Skeletal muscle tissue (tissue), 4 donors: ENCODE data around the gene MBOAT1. TPM values are rescaled to one million over a fixed set of nuclear protein-coding genes. Genes with fewer than 3 reads are reported as not detected.

Experiments
- H3K27ac ChIP-seq: one replicate; pipeline ENCODE4 v1.7.0; 2013; ENCODE audit warnings: mild to moderate bottlenecking, low read depth, low read length, inconsistent platforms
- H3K27me3 ChIP-seq, 3 donors: one replicate each; pipeline ENCODE4 v1.7.0; 2013; ENCODE audit warnings: low read length in 3 of 3; ENCODE audit not compliant: control insufficient read depth in 3 of 3, insufficient read depth in 3 of 3
- H3K36me3 ChIP-seq, 3 donors: one replicate each; pipeline ENCODE4 v1.7.0; 2013; ENCODE audit warnings: low read length in 3 of 3; ENCODE audit not compliant: control insufficient read depth in 3 of 3, insufficient read depth in 3 of 3
- H3K4me1 ChIP-seq, 3 donors: one replicate each; pipeline ENCODE4 v1.7.0; 2013; ENCODE audit warnings: low read length in 3 of 3, mild to moderate bottlenecking in 3 of 3; ENCODE audit not compliant: control insufficient read depth in 3 of 3, insufficient read depth in 3 of 3
- H3K4me3 ChIP-seq, 3 donors: one replicate each; pipeline ENCODE4 v1.7.0; 2013; ENCODE audit warnings: low read length in 3 of 3
- H3K9ac ChIP-seq, 3 donors: one replicate each; pipeline ENCODE4 v1.7.0; 2013; ENCODE audit warnings: low read length in 3 of 3, mild to moderate bottlenecking in 3 of 3, moderate library complexity in 2 of 3, low read depth in 1 of 3
- H3K9me3 ChIP-seq, 3 donors: one replicate each; pipeline ENCODE4 v1.7.0; 2013; ENCODE audit warnings: low read length in 3 of 3; ENCODE audit not compliant: control insufficient read depth in 3 of 3
- total RNA-seq: library from RNA; depleted of rRNA; stranded (reverse); fragments of >200 nt; gene quantifications from one replicate; pipeline ENCODE4 v1.2.3, GENCODE V29; 2014
- donor health status: Osteomylitis.

MBOAT1 gene
- total RNA-seq, 1 donor from 2014 or later = 8.9 TPM

DNA sequence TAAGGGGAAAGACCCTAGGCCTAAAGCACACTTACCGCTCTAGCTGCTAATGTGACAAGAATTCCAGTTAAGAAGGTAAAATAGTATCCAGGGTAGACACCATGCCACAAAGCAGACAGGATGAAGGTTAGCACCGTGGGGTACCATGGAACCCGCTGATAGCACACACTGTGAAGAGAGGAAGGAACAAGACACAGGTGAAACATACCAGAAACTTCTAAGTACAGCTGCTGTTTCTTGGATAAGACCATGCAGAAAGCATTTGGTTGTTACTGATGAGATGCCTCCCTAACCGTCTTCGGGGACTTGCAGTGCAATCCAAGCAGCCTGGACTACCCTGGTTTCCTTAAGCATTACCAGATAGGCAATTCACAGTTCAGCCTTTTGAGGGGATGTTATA lies 99.4 kb downstream of the MBOAT1 start:
- H3K27ac ChIP-seq = no peak overlapping the region
- peaks cover 3 to 14% (median 5%) of the 10 kb centered on the region in 3 donors for H3K36me3 ChIP-seq
- peaks cover 0 to 10% (median 0%) of the 10 kb centered on the region in 3 donors for H3K4me1 ChIP-seq
- H3K9me3 ChIP-seq = no peaks in the 10 kb centered on the region
- H3K4me3 ChIP-seq = no peak overlapping the region
- H3K27me3 ChIP-seq = no peaks in the 10 kb centered on the region
- H3K9ac ChIP-seq = no peak overlapping the region

DNA sequence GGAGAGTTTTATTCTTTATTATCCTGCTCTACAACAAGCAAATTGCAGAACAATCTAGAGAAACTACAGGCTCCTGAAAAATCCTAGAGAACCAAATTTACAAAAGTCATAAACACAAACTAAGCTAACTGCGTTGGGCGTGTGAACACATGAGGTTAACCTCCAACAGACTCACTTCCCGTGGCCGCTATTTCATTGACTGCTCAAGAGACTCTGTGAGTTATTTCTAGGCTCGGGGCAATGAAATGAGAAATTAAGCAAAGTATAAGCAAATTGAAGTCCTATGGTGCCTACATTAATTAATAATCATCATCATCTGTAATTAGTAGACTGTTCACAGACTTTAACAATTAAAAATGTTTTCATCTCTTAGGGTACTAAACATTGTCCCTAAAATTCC lies 100.0 kb downstream of the MBOAT1 start:
- no peaks in the 10 kb centered on the region for H3K9me3 ChIP-seq
- no peaks in the 10 kb centered on the region for H3K27me3 ChIP-seq
- peaks cover 3 to 11% (median 5%) of the 10 kb centered on the region in 3 donors for H3K36me3 ChIP-seq
- no peak overlapping the region for H3K9ac ChIP-seq
- no peak overlapping the region for H3K4me3 ChIP-seq
- peaks cover 0 to 11% (median 0%) of the 10 kb centered on the region in 3 donors for H3K4me1 ChIP-seq
- H3K27ac ChIP-seq = no peak overlapping the region

DNA sequence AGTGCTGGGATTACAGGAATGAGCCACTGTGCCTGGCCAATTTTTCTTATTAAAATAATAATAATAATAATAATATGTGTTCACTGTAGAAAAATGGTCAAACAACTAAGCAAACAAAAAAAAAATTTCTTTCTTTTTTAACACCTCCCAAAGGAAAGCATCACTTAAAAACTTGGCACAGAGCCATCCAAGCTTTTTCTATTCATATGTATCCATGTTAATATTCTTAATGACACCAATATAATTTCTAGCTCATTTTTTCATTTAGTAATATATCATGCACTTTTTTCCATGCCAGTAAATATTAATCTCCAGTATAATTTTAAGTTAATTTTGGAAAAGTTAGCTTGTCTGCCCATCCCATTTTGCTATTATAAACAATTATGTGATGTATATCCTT lies 101.8 kb downstream of the MBOAT1 start:
- Histone ChIP-seq H3K4me3 (no peak overlapping the region), H3K9me3 (no peaks in the 10 kb centered on the region), H3K27me3 (no peaks in the 10 kb centered on the region), H3K4me1 (peaks cover 0 to 13% (median 0%) of the 10 kb centered on the region in 3 donors), H3K9ac (no peak overlapping the region), H3K36me3 (peaks cover 5 to 15% (median 5%) of the 10 kb centered on the region in 3 donors), H3K27ac (no peak overlapping the region)

DNA sequence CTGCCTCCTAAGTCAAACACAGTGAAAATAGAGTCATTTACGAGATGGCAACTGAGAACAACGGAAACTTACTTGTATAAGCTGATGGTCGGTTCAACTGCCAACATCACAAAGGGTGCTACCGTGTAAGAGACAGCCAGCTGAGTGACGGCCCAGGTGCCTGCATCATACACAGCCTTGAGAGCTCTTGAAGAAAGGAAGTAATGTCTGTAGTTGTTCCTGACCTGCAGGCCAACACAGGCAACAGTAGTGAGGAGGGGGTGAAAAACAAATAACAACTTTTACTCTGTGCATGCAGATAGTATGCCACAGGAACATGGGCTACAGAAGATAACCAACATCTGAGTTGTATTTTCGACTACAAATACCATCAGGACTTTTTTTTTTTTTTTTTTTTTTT lies 102.7 kb downstream of the MBOAT1 start:
- H3K9me3 ChIP-seq = no peaks in the 10 kb centered on the region
- H3K27ac ChIP-seq = no peak overlapping the region
- H3K36me3 ChIP-seq = peaks cover 5 to 15% (median 5%) of the 10 kb centered on the region in 3 donors
- H3K4me3 ChIP-seq = no peak overlapping the region
- H3K4me1 ChIP-seq = peaks cover 0 to 10% (median 0%) of the 10 kb centered on the region in 3 donors
- H3K27me3 ChIP-seq = no peaks in the 10 kb centered on the region
- H3K9ac ChIP-seq = no peak overlapping the region

GRCh38 chr6:20105838-20106237 lies 106.4 kb downstream of the MBOAT1 start:
- H3K27me3 ChIP-seq = no peaks in the 10 kb centered on the region
- no peaks in the 10 kb centered on the region for H3K9me3 ChIP-seq
- peaks cover 0 to 10% (median 0%) of the 10 kb centered on the region in 3 donors for H3K4me1 ChIP-seq
- peaks cover 0 to 14% (median 5%) of the 10 kb centered on the region in 3 donors for H3K36me3 ChIP-seq
- H3K9ac ChIP-seq = no peak overlapping the region
- H3K4me3 ChIP-seq = no peak overlapping the region
- H3K27ac ChIP-seq = no peak overlapping the region

GRCh38 chr6:20104696-20105095 lies 107.6 kb downstream of the MBOAT1 start:
- Histone ChIP-seq H3K4me3 (no peak overlapping the region), H3K36me3 (peaks cover 0 to 14% (median 5%) of the 10 kb centered on the region in 3 donors), H3K27ac (no peak overlapping the region), H3K9me3 (no peaks in the 10 kb centered on the region), H3K9ac (no peak overlapping the region), H3K27me3 (no peaks in the 10 kb centered on the region), H3K4me1 (peaks cover 0 to 10% (median 0%) of the 10 kb centered on the region in 3 donors)

- no peak overlapping the region for H3K27ac ChIP-seq
- H3K36me3 ChIP-seq = peaks cover 0 to 6% (median 2%) of the 10 kb centered on the region in 3 donors
- H3K4me1 ChIP-seq = peaks cover 0 to 10% (median 4%) of the 10 kb centered on the region in 3 donors
- no peak overlapping the region for H3K9ac ChIP-seq
- H3K4me3 ChIP-seq = no peak overlapping the region
- H3K9me3 ChIP-seq = no peaks in the 10 kb centered on the region
- no peaks in the 10 kb centered on the region for H3K27me3 ChIP-seq
Measured at GRCh38 chr6:20102397-20103073, 109.7 kb downstream of the MBOAT1 start.

- Histone ChIP-seq H3K36me3 (peaks cover 0 to 2% (median 0%) of the 10 kb centered on the region in 3 donors), H3K27ac (no peak overlapping the region), H3K9ac (no peak overlapping the region), H3K4me1 (peaks cover 0 to 7% (median 4%) of the 10 kb centered on the region in 3 donors), H3K4me3 (no peak overlapping the region), H3K9me3 (no peaks in the 10 kb centered on the region), H3K27me3 (no peaks in the 10 kb centered on the region)
Measured at GRCh38 chr6:20099156-20099555, 113.1 kb downstream of the MBOAT1 start.

DNA sequence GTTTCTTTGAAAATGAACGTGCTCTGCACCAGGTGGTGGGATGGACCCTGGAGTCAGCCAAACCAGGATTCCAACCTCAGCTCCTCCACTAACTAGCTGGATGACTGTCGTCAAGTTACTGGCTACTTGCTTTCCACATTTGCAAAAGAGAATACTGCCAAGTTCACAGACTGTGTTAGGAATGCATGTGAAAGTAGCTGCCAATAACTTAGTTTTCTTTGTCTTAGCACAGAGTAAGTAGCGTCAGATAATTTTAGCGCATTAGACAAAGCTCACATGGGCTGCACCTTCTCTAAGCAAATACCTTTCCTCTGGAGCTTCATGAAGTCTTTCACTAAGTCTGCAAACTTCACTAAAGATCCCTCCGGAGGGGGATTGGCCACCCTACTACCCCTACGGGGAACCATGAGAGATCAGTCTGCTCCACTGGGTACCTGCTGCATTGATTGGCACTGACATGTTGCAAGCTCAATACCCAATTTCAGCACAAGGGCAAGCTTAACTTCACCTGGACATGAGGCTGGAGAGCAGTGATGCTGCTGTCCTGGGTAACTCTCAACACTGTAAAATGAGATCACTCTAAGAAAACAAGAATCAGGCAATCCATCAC lies 113.9 kb downstream of the MBOAT1 start:
- Histone ChIP-seq H3K36me3 (peaks cover 0 to 2% (median 0%) of the 10 kb centered on the region in 3 donors), H3K27me3 (no peaks in the 10 kb centered on the region), H3K4me3 (no peak overlapping the region), H3K9ac (no peak overlapping the region), H3K4me1 (peaks cover 0 to 7% (median 4%) of the 10 kb centered on the region in 3 donors), H3K9me3 (no peaks in the 10 kb centered on the region), H3K27ac (no peak overlapping the region)

DNA sequence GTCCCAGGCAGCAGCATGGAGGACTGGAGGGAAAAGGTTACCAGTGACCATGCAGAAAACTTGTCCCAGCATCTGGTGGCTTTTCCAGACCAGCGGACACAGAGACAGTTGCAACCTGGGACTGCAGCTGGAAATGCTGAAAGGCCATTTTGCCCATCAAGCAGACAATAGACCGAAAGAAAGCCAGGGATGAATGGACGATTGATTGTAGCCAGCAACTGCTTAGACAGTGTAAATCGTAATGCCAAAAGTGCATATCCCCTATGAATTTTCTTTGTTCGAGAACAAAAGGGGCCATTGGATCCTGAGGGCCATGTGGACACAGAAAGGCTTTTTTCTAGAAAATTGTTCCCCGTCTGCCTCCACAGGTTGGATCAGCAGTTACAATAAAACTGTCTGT lies 115.7 kb downstream of the MBOAT1 start:
- peaks cover 0 to 1% (median 0%) of the 10 kb centered on the region in 3 donors for H3K36me3 ChIP-seq
- H3K9me3 ChIP-seq = no peaks in the 10 kb centered on the region
- H3K4me3 ChIP-seq = no peak overlapping the region
- H3K9ac ChIP-seq = no peak overlapping the region
- H3K4me1 ChIP-seq = peaks cover 0 to 7% (median 4%) of the 10 kb centered on the region in 3 donors
- H3K27ac ChIP-seq = no peak overlapping the region
- H3K27me3 ChIP-seq = no peaks in the 10 kb centered on the region
